ENCODE measurements around the gene LRIT3.
"Not testable (repeated sequence)": the region's sequence is repeated elsewhere in the genome, so short reads cannot be mapped to it uniquely, and the experiment has no call there.

The LRIT3 gene

DNA sequence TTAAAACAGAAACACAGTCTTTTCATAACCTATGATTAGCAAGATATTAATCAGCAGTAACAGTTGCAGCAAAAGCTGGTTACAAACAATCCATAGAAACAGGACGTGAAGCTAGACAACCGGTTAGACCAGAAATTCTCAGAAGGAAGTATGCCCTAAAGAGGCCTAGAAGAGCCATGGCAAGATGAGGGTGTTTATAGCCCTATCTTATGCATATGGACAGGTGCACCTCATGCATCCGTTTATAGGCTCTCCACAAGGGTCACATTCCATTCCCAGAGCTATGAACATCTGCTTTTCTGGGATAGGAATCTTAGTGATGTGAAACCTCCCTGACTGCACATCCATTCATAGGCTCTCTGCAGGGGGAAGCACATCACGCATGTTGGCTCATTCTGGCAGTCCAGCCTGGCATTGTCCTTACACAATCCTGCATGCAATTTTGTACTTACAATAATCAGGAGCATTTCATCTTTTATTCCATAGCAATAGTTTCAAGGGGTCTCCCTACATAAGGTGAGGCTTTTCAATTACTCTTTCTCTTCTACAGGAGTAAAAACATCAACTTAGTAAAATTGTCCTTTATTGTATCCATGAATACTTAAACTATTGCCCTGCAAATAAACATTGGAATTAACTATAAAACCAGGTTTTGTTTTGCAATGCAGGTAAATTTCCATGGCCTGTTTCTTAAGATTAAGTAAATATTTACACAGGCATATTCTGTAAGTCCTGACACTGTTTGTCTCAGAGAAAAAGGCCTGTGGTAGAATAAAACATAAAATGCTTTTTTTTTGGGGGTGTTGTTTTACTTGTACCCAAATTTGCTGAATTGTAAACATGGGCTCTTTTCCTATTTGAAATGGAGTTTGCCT is 11.8 kb downstream of the LRIT3 start:
- not testable (repeated sequence) for DNase-seq

DNA sequence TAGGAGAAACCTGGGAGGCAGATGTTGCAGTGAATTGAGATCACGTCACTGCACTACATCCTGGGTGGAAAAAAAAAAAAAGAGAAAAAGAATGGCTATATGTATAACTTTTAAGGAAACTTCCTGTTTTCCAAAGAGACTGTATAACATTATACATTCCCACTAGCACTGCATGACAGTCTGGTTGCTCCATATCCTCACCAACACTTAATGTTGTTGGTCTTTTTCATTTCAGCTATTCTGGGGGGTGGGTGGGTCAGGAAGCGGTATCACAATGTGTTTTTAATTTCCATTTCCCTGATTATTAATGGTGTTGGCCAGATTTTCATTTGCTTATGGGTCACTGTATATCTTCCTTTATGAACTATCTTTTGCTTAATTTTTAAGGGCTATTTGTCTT is 13.4 kb downstream of the LRIT3 start:
- DNase-seq = no peak

DNA sequence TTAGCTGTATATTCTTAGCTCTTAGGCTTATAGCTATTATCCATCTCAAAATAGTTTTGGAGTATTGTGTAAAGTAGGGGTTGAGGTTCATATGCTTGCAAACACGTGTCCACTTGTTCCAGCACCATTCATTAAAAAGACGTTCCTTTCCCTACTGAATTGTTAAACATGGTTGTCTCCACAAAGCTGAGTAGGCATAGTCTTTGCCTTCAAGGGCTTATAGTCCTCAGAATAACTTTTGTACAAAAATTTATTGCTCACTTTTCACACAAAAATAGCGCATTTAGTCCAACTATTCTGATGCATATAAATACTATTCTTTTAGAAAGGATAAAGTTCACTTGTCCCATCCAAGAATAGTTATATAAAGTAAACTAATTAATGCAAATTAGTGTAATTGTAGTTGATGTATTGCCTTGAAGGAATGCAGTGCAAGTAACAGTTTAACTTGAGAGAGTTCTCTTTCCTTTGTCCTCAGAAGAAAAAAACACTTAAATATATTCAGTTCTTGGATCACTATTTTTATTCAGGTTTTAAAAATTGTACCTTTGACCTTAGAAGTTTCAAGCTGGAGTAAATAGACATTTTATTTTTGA is 14.1 kb downstream of the LRIT3 start:
- DNase-seq = no peak

DNA sequence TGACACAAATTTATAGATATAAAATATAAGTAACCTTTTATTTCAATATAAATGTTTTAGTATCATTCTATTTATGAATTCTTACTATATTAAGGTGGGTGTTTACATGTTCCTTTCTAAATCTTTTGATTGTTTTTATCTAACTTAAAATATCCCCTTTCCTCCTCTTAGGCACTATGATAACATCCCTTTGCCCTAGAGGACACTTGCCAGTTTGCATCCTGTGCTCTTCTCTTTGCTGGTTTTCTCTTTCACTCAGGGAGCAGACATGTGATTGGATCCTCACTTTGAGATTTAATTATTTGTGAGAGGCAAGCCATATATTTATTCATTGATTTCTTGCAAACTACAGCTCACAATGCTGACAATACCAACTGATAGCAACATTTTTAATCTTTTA is 16.2 kb downstream of the LRIT3 start:
- no peak for DNase-seq

DNA sequence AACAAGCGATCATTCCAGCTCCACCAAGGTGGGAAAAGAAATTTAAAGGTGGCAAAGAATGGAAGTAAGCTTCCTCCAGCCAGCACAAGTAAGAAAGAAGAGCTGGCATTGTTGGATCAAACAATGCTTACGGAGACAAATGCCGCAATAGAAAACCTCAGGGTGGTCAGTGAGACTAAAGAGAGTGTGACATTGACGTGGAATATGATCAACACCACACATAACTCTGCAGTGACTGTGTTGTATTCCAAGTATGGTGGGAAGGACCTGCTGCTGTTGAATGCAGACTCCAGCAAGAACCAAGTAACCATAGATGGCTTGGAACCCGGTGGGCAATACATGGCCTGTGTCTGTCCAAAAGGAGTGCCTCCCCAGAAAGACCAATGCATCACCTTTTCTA is 22.2 kb downstream of the LRIT3 start:
- DNase-seq = no peak

DNA sequence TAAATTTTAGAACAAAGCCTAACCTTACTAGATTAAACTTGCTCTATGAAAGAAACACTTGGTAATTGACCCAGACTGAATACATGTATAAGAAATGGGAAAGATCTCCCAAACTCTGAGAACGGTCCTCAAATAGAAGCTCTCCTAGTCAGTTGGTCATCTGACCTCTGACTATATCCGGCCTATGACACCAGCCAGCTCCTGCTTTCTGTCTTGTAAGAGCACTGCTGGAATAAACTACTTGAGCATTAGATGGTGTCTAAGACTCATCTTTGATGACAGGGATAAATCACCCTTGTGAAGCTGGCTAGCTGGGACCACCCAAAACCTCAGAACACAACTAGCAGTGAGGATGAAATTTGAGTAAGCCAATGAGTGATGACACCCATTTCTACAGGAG is 24.2 kb downstream of the LRIT3 start:
- DNase-seq = no peak

DNA sequence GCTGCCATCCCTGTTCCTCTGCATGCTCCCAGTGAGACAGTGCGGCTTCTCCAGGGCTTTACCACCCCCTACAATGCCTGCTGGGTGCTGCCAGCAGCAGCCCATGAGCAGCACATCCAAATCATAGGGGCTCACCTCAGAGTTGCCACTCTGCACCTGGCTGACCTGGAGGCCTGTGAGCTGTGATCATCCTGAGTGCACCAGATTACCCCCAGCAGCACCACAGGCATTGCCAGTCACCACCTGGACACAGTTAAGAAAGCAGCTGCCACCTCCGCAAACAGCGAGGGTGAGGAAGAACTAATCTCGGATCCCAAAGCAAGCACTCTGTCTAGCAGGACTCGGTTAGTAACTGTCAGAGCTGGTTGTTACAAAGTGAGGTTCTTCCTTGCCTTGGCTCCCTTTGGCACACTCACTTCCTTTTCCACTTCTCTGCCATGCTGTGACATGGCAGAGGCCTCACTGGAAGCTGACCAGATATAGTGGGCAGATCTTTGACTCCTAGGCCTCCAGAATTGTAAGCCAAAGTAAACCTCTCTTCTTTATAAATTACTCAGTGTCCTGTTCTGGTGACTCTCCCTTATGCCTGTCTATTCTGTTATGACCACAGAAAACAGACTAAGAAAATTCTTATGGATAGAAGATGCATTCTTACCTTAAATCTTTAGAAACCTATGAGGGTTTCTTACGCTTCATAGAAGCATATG is 25.2 kb downstream of the LRIT3 start:
- DNase-seq = no peak

DNA sequence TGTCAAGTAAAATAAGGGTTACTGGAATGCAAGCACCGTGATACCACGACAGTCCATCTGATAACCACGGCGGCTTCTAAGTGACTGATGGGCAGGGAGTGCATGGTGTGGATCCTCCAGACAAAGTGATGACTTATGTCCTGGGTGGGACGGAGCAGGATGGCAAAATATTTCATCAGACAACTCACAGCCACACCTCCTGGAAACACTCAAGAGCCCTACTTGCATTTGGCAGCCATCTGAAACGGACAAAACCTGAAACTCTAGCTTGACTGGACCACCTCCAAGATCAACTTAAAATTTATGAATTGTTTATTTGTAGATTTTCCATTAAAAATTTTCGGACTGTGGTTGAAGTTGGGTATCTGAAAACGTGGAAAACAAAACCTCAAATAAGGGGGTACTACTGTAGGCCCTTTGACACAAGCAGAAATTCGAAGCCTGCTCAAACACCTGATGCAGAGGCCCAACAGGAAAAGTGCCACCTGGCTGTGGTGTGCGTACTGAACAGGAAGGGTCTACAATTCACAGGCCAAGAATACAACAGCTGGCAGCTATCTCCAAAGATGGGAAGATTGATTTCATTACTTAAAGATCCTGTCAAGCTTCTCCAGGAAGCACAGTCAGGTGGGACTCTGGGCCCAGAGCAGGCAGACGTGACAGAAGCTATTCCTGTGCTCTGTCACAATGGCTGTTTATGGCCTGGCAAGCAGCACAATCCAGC is 26.0 kb downstream of the LRIT3 start:
- no peak for DNase-seq

DNA sequence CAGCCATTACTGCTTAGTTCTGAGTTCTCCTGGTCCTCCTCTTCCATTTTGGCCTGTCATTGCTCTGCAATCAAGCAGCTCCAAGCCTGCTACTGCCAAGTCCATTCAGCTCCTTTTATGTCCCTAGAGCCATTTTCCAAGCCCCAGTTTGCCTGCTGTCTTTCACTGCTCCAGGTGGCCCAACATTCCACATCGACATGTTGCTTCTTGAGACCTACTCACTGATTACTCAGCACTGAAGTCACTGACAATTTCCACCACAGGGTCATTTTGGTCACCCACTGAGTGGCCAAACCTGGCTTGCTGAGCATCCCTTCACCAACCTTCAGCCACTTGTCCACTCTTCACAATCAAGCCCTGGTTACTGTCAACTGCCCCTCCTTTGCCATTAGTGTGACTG is 27.2 kb downstream of the LRIT3 start:
- no peak for DNase-seq

DNA sequence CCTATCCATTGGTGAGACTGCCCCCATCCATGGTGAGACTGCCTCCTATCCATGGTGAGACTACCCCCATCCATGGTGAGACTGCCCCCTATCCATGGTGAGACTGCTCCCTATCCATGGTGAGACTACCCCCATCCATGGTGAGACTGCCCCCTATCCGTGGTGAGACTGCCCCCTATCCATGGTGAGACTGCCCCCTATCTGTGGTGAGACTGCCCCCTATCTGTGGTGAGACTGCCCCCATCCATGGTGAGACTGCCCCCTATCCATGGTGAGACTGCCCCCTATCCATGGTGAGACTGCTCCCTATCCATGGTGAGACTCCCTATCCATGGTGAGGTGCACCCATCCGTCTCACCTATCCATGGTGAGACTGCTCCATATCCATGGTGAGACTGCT is 27.6 kb downstream of the LRIT3 start:
- DNase-seq = not testable (repeated sequence)

DNA sequence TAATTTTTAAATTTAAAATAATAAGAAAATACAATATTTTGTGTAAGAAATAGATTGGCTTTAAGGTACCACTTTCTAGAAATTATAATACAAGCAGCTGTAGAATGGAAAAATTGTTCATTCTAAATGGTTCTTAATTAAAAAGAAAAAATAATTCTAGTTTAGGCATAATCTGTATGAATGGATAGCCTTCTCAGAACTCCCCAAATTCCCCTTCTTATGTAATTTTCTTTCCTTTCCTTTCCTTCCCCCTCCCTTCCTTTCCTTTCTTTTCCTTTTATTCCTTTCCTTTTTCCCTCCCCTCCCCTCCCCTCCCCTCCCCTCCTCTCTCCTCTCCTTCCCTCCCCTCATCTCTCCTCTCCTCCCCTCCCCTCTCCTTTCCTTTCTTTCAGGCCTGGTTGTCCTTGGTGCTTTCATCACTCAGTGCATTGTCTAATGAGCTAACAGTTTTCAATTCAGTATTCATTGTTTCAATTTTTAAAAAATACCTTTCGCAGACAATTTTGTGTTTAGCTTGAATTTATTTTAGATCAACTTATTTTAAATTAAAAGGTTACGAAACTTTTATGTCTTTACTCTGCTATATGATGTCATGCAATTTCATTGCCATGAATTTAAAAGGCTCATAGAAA is 28.8 kb downstream of the LRIT3 start:
- DNase-seq = no peak

DNA sequence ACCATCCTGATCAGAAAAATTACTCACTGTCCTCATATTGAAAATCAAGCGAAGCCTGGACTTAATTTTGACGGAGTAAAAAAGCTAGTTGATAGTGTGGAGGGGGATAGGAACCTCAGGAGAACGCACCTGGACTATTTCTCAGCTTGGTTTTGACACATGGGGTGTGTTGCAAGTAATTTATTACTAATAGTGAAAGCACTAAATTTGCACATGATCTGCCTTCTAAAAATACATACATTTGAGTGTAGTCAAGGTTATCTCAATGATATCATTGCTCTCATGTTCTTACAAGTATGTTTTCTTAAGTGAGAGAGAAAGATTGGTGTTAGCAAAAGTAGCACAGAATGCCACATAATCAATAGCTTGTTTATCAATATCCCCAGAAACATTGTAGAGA is 29.5 kb downstream of the LRIT3 start:
- no peak for DNase-seq

DNA sequence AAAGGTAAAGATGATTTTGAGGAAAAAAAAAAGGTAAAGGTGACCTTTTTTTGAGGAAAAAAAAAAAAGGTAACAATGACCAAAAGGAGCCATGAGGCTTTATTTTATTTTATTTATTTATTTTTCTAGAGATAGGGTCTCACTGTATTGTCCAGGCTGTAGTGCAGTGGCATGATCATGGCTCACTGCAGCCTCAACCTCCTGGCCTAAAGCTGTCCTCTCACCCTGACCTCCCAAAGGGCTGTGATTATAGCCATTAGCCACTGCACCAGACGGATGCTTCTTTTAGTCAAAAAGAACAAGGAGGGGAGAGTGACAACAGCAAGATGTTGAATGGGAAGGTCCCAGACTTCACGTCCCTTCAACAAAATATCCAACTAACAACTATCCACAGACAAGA is 30.4 kb downstream of the LRIT3 start:
- no peak for DNase-seq

DNA sequence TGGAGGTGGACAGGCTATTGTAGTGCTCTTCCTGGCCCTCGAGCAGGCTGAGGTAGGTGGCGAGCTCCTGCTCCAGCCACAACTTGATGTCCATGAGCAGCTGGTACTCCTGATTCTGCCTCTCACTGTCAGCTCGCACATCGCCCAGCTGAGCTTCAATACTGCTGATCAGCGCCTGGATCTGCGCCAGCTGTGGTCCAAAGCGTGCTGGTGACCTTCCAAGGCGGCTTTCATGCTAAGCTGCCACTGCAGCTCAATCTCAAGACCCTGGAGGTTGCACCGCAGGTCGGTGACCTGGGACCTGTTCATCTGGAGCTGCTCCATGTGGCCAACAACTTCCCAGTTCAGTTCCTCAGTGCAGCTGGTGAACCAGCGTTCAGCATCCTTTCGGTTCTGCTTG is 31.2 kb downstream of the LRIT3 start:
- DNase-seq = no peak

DNA sequence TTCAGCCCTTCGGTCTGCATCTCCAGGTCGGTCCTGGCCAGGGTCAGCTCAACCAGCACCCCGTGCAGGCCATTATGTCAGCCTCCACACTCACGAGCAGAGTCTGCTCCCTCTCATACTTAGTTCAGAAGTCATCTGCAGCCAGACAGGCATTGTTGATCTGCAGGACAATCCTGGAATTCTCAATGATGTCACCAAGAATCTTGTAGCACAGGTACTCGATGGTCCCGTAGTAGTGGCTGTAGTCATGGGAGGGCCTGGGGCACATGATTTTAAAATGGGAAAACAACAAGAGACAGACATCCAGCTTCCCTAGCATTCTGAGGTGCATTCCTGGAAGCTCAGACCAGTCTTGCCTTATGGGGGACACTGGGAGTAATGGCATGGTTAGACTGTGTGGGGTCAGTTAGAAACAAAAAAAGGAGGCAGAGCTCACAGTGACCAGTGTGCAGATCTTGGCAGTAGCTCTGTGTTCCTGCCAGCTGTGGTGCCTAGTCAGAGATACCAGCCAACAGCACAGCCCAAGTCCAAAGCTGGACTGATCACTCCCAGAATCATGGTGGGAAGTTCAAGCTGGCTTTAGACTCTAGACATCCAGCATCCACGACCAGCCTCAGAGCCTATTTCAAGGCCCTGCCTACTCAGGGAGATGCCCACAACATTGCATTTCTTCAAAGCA is 31.9 kb downstream of the LRIT3 start:
- no peak for DNase-seq

DNA sequence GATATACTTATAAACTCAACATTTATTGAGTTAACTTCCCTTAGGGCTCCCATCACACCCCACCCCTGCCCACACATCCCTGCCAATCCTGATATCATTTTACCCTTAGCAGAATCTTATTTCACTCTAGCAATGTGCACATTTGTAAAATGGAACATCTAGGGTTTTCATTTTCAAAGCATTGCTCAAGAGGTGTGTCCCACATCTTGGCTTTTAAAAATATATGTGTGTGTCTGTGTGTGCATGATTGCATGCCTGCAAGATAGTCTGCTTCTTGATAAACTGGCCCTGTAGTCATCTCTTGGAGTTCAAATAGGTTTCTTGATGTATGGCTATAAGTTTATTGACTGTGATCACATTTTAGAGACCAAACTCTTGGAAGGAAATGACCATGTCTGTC is 38.4 kb downstream of the LRIT3 start:
- no peak for DNase-seq

DNA sequence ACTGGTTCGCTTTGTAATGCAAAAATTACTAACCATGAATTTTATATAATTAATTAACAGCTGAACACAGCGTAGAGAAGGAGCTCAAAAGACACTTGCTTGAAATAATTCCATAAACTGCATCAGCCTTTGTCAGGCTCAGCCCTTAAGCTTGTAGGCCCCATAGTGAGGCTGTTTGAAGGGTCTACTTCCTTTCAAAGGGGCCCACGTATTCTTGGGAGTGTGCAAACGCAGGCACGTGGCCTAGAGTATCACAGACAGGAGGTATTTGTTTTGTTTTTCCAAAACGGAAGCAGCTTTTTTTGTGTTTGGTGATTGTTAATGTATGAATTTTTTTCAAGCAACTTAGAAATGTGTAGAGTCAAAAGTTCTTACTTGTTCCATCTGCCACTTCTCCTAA is 39.2 kb downstream of the LRIT3 start:
- no peak for DNase-seq

DNA sequence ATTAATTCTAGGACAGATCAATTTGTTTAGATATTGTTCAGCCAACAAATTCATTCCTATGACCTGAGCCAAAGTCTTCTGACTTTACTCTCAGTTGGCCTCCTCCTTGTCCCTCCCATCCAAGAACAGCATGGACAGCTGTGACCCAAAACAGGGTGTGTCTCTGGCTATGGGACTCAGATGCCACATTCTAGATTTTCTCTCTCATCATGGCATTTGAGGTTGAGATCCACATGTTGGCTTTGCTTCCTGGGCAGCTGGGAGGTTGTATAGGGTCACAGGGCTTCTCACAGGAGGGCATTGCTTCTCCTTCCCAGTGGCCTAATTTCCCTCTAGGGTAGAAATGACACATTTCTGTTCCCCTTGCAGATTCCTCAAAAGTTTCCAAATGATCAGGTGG is 42.2 kb downstream of the LRIT3 start:
- DNase-seq = no peak

DNA sequence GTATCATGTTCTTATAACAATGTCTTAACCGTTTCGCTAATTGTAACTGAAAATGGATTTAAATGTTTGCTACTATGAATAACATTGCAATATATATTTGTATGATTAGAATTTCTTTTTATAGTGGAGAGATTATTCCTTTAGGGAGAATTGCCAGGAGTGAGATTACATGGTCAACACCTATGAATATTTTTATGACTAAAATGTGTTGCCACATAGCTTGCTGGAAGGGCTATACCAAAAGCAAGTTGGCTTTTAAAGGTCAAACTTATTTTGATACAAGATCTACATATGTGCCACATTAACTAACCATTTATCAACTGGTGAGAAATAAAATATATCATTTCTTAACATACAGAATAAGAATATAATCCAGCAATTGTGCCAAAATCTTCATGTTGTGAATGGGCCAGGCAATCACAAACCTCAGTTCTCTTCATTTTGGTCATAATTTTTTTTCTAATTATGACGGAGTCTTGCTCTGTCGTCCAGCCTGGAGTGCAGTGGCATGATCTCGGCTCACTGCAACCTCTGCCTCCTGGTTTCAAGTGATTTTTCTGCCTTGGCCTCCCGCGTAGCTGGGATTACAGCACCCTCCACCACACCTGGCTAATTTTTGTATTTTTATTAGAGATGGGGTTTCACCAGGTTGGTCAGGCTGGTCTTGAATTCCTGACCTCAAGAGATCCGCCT is 54.8 kb downstream of the LRIT3 start:
- no peak for DNase-seq

DNA sequence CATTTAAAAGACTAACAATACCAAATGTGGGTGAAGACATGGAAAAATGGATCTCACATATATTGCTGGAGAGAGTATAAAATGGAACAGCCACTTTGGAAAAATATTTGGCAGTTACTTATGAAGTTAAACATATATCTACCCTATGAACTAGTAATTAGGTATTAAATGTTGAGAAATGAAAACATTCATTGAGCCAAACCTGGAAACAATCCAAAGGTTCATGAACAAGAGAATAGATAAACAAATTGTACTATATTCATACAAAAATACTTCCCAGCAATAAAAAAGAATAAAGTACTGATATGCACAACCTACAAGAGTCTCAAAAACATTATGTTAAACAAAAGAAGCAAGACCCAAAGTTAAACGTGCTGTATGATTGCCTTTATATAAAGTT is 60.8 kb downstream of the LRIT3 start:
- no peak for DNase-seq

DNA sequence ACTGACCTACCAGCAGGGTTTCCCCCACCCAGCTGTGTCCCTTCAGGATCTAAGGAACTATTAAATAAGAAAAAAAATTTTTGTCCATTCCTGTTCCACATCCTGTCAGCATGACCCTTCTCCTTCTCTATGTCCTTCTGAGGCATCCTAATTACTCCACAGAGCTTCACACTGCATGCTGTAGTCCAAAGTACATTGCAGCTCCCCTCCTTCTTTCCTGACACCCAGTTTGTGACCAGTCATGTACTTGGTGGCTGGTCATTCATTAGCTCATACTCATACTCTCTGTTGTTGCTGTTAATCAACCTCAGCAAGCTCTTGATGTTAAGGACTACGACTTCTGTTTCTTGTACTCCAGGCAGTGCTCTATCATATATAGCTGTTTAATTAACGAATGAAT is 62.3 kb downstream of the LRIT3 start:
- no peak for DNase-seq
